ENCODE data around the gene ZNF100.

The ZNF100 gene

DNA sequence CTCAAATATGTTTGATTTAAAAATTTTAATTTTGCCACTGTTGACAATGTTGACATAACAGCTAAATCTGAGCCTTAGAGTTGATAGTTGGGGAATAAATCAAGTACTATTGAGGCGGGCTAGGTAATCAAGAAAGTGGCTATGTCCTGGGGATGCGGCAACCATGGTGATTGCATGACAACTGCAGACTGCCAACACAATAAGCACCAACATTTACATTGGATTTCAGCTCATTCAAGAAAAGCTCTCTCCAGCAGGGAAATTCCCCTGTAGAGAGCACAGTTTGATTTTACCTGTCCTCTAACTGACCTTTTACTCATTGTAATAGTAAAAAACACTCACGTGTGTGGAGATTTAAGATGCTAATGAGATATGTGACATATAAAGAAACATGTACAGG, 63.1 kb downstream of the ZNF100 start:
- no peak for DNase-seq

DNA sequence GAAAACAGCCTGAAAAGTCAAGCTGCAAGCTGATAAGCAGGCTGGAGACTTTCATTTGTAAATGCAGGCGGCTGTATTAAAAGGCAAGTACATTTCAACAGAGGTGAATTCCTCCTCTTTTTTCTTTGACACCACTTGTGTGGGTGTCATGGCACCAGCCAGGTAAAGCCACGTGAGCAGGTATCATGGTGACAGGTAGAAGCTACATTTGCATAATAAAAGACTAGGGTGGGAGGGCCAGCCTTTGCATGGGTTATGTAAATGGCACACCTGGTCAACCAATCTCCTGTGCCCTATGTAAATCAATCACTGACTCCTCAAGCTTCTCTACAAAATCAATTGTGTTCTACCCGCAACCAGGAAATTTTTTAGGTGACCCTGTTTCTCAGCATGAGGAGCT, 68.2 kb downstream of the ZNF100 start:
- DNase-seq, result no peak

DNA sequence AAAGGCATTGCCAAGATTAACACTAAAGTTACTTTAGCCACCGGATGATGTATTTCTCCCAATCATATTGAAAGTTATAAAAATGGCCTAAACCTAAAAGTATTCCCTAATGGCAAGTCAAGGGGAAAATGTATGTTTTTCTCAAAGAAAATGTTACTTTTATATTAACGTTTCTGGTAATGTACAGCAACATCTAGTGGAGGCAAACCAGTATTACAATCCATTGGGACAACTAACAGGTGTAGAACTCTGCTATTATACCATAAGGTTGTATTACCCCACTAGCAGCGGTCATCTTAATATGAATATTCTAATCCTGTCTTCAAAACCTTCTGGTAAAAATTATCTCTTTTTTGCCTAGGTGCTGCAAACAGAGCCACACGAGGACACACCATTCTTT, 69.2 kb downstream of the ZNF100 start:
- no peak for DNase-seq

DNA sequence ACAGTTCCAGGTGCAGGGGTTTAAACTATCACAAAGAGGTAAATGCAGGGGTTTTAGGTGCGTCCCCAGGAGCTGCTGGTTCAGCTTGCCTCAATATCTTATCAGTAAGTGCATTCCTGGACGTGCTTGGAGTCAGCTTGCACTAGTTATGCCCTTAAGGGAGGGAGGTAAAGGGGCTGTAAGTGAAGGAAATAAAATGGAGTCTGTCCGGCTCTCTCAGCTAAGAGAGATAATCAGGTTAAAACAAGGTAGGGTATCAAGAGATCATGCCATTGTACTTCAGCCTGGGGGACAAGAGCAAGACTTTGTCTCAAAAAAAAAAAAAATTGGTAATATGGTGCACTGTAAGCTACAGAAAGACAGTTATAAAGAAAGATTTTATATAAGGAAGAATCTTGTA, 69.7 kb downstream of the ZNF100 start:
- no peak for DNase-seq

DNA sequence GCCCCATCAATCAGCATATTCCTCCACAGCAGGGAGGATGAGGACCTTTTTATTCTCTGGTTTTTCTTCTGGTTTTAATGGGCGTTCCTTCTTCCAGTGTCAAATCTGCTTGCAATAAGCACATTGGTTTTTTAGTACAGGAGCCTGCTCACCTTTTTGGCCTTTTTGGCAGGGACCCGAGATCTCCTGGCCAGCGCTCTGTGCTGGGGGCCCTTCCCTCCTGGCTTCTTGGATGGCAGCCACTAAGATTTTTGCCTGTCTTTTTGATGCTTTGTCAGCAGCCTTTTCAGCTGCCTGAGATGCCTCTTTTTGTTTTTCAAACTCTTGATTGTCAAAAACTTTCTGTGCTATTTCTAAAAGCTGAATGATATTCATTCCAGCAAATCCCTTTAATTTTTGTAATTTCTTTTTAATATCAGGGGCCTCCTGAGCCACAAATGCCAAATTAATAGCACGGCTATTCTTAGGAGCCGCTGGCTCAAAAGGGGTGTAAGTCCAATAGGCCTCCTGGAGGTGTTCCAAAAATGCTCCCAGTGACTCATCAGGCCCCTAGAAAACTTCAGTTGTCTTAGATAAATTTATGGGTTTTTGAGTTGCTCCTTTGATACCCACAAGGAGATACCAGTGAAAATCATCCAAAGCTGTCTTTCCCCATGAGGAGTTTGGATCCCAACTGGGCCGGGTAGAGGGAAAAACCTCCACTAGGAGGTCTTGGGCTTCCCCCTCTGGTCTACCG, 73.0 kb downstream of the ZNF100 start:
- DNase-seq, result peak in 2 of 56 donors; percentile 1

DNA sequence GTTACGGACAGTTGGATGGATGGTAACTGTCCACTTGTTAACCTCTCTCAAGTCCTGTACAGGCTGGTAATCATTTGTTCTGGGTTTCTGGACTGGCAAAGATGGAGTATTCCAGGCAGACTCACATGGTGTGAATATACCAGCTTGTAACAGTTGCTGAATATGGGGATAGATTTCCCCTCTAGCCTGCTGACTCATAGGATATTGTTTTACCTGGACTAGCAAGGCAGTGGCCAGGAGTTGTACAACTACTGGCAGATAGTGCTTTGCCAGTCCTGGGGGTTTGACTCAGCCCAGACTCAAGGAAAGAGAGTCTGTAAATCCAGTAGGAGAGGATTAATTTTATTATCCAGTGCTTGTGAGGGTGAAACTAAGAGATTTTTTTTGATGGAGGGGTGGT, 74.0 kb downstream of the ZNF100 start:
- DNase-seq, result no peak

DNA sequence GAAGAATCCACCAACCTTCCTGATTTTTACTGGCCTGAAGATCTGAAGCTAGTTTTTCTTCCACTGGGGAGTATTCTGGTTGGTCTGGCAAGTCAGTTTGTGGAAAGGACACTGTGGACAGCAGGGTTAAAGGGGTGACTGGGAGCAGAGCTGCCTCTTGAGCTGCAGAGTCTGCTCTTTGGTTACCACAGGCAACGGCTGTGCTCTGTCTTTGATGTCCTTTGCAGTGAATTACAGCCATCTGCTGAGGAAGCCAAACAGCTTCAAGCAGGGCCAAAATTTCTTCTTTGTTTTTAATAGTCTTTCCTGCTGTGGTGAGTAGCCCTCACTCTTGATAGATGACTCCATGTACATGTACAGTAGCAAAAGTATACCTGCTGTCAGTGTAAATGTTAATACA, 75.7 kb downstream of the ZNF100 start:
- DNase-seq, result no peak

DNA sequence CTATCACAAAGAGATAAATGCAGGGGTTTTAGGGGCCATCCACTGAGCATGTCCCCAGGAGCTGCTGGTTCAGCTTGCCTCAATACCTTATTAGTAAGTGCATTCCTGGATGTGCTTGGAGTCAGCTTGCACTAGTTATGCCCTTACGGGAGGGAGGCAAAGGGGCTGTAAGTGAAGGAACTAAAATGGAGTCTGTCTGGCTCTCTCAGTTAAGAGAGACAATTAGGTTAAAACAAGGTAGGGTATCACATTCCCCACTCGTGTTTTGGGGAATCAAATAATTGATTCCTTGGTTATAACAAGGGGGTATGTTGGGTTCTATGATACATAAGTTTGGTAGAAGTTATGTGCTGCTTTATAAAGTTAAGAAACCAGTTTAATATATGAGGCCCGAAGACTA, 78.9 kb downstream of the ZNF100 start:
- no peak for DNase-seq

DNA sequence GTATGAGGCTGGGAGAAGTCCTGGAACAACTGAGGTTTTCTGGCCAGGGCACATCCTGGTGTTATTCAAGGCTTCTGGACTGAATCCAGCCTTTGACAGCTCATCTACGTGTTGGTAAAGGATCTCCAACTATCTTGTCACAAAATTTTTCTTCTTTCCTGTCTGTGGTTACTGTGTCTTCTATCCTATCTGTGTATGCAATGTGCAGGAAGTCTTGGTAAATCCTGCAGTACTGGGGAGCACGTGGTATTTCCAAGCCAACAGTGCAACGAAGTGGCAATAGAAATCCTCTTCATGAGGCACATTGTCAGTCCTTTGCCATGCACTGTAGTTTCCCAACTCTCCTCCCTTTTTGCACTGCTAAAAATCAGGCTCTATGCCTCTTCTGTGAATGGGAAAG, 86.7 kb downstream of the ZNF100 start:
- DNase-seq, result no peak

DNA sequence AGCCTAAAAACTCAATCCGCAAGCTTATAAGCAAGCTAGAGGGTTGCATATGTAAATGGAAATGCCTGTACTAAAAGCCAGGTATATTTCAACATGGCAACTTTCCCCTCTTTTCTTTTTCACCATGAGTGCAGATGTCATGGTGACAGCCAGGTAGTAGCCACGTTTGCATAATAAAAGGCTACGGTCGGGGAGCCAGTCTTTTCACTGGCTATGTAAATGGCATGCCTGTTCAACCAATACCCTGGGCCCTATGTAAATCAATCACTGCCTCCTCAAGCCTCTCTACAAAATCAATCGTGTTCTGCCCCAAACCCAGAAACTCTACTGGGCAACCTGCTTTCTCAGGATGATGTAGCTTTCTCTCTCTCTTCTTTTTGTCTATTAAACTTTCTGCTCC, 87.4 kb downstream of the ZNF100 start:
- no peak for DNase-seq

DNA sequence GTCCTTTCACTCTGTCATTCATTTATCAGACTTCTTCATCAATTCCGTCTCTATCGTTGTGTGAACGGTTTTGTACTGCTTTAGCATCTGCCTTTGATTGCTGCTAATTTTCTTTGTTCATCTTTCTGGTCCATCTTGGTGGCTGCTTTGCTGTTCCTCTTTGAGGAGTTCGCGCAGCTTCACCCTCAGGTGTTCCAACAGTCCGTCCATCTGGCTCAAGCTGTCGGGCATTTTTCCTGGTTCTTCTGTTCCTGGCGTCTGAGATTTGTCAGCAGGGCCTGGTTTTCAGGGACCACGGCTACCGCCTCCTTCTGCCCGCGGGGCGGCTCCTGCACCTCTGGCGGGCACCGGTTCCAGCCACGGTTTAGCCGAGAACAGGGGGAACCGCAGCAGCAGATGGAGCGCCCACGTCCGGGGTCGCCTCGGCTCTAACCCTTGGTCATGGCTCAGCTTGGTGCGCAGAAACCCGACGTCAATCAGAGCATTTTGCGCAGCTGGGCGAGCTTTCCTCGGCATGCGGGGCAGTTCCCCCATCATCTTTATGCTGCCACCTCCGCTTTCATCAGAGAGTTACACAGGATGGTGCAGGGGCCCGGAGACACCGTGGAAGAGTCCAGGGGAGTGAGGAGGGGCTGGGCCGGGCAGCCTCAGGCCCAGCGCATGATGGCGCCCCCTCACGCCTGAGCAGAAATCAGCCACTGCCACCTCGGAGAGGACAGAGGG, 89.5 kb downstream of the ZNF100 start:
- no peak for DNase-seq

DNA sequence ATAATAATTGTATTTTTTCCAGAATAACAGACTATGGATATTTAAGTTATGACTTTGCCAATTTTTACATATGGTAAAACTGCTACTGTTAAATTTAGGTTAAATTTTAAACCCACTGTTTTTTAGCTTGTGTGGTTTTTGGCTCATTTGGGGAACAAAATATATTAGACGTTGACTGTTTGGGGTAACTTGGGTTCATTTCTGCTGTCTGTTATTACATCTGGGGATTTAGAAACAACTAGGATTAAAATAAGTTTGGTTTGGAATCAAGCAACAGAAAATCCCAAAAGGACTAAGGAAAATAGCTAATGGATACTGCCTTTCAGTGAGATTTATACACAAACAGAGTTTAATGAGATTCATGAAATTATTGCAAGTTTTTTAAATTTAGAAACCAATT, 92.9 kb downstream of the ZNF100 start:
- DNase-seq, result no peak

DNA sequence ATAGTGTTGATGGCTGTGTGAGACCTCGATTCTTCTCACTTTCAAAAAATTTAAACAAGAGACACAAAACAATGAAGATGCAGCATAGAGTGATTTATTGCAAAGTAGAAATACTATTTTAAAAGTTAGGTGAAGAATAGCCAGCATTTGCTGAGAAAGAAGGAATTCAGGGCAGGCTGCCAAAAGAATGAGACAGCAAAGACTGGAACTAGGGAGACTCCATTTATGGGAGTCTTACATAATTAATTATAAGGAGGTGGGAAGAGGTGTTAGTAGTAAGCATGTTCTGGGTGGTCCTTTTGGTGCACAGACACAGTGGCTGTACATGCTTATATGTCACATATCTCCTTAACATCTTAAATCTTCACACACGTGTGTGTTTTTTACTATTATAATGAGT, 93.9 kb downstream of the ZNF100 start:
- peak in 13 of 56 donors; percentile 0 to 41 (median 20) for DNase-seq

Data from amygdala (tissue), 56 donors.